NCI-H460 (cell line): Measurements from ENCODE around the gene KCNIP4. TPM values are rescaled to one million over a fixed set of nuclear protein-coding genes. Genes with fewer than 3 reads are reported as not detected.

Source experiments
- DNase-seq: peaks from one replicate; pipeline ENCODE4 v3.0.0-alpha.2; 2016; ENCODE audit warnings: low read depth; ENCODE audit errors: extremely low read depth
- total RNA-seq: library from RNA; depleted of rRNA; stranded (reverse); fragments of >200 nt; shearing (Covaris generic); gene quantifications from 2 replicates; pipeline ENCODE4 v1.2.3, GENCODE V29; 2014

KCNIP4 gene
- total RNA-seq, 1 experiment from 2014 or later, result not detected

- DNase-seq, result no peak
Measured at GRCh38 chr4:21118301-21118700, 830.3 kb downstream of the KCNIP4 start.

- DNase-seq, result no peak
Measured at GRCh38 chr4:21117541-21118180, 830.9 kb downstream of the KCNIP4 start.

GRCh38 chr4:21113496-21114223, 834.9 kb downstream of the KCNIP4 start:
- DNase-seq, result no peak

GRCh38 chr4:21102667-21103066, 845.9 kb downstream of the KCNIP4 start:
- no peak for DNase-seq

GRCh38 chr4:21097865-21098264, 850.7 kb downstream of the KCNIP4 start:
- no peak for DNase-seq

GRCh38 chr4:21097026-21097425, 851.5 kb downstream of the KCNIP4 start:
- no peak for DNase-seq

GRCh38 chr4:21092531-21092930, 856.0 kb downstream of the KCNIP4 start:
- DNase-seq, result no peak

GRCh38 chr4:21090094-21090666, 858.4 kb downstream of the KCNIP4 start:
- DNase-seq, result no peak

GRCh38 chr4:21083413-21083812, 865.2 kb downstream of the KCNIP4 start:
- no peak for DNase-seq

GRCh38 chr4:21077967-21078366, 870.6 kb downstream of the KCNIP4 start:
- no peak for DNase-seq

- no peak for DNase-seq
Measured at GRCh38 chr4:21067351-21067750, 881.2 kb downstream of the KCNIP4 start.

- no peak for DNase-seq
Measured at GRCh38 chr4:21061902-21062301, 886.7 kb downstream of the KCNIP4 start.

GRCh38 chr4:21046141-21046540, 902.4 kb downstream of the KCNIP4 start:
- DNase-seq, result no peak

- DNase-seq, result no peak
Measured at GRCh38 chr4:21045119-21045518, 903.5 kb downstream of the KCNIP4 start.

- no peak for DNase-seq
Measured at GRCh38 chr4:21041708-21042107, 906.9 kb downstream of the KCNIP4 start.

GRCh38 chr4:21034728-21035127, 913.8 kb downstream of the KCNIP4 start:
- no peak for DNase-seq

GRCh38 chr4:21032089-21032645, 916.4 kb downstream of the KCNIP4 start:
- no peak for DNase-seq

GRCh38 chr4:21018817-21019216, 929.8 kb downstream of the KCNIP4 start:
- DNase-seq, result no peak

GRCh38 chr4:21013501-21013900, 935.1 kb downstream of the KCNIP4 start:
- no peak for DNase-seq

GRCh38 chr4:21012851-21013331, 935.7 kb downstream of the KCNIP4 start:
- DNase-seq, result no peak

GRCh38 chr4:21011106-21011505, 937.5 kb downstream of the KCNIP4 start:
- no peak for DNase-seq

GRCh38 chr4:21009956-21010355, 938.6 kb downstream of the KCNIP4 start:
- no peak for DNase-seq
